Stimulated activated CD4-positive, alpha-beta T cell treated with anti-CD3 and anti-CD28 coated beads, Interleukin-12 subunit alpha, Interleukin-12 subunit beta, amount 100 ng/mL, for 24 hours (primary cell): ENCODE data around the gene ANXA1.

Experiments
- DNase-seq, 2 experiments: peaks; one replicate each; pipeline ENCODE4 v3.0.0-alpha.2; 2020; ENCODE audit warnings: low read depth in 2 of 2

The ANXA1 gene

DNA sequence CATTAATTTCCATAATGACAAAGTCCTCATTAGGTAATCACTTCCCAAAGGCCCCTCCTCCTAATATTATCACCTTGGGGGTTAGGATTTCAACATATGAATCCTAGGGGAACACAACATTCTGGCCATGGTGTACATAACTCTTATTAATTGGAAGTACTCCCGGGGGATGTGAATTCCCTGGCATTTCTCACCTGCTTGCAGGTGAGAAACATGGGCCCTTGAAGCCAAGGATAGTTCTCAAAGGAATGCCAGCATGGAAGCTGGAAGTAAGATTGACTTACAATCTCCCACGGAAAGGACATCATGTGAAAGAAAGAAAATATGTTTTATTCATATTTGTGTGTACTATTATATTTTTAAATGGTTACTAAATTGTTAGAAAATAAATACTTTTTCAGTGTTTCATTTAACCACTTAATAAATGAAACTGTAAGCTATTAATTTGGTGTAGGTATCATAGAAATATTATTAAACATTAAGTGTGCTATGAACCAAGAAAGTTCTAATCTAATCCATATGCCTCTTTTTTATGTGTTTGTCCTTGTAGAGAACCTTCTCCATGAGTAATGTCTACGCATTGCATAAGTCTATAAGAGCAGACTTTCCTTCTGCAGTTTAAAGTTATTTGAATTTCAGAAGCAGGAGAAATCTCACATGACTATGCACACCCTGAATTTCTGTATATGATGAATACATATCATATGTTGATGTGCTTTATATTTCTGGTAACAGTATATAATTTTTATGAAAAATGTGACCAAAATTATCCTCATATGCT is 59.4 kb downstream of the ANXA1 start:
- no peak for DNase-seq

DNA sequence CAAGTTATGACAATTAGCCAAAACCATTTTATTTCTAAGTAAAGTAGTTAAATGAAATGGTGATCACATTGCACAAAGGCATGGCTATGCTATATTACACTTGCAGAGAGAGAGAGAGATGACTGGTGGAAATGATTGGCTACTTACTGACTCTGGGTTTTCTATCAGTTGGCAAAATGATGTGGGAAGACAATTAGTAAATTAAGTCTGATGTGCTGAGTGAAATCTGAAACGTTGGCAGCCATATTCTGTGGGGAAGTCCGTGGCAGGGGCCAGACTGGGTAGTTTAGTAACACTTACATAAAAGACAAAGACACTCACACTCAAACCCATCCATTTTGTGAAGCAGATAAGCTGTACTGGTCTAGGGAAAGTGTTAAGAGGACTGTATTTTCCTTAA is 61.6 kb downstream of the ANXA1 start:
- no peak for DNase-seq

DNA sequence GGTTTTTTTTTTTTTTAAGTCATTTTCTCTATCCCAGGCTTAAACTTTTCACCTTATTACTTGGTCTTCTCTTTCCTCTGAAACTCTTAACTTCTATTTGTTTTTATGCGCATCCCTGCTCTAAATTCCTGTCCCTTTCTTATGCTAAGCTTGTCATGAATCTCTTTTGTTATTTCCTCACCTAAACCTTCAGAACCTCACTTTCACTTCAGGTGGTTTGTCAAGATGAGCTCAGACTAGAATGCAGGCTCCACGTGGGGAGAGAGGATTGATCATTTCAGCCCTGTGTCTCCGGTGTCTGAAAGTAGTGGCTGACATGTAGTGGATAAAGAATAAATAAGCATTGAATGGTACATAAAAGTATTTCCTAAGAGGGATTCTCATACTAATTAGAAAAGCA is 63.6 kb downstream of the ANXA1 start:
- DNase-seq: no peak

DNA sequence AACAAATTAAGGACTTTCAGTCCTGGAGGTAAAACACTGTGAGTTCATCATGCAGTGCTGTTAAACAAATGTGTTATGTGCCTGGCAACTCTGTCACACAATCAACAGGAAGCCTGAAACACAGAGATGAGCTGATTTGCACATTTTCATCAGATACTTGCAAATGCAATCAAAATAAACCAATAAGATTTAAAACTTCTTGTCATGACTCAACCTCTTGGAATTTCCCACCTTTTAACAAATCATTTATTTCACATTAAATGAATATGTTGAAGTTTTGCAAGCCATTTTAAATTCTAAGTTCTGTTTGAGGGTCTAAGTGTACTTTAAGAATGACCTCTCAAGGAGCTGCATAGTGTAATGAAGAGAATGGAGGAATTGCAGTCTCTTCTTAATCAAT is 64.4 kb downstream of the ANXA1 start:
- DNase-seq: no peak
